Sigmoid colon (tissue), 4 donors: ENCODE data around the gene PLOD1.

ENCODE experiments used
- CTCF ChIP-seq, 4 experiments: fragments of 450-650 bp in 3 of 4; fragments of 200-600 bp in 1 of 4; IDR thresholded peaks; one replicate each; pipeline ENCODE4 v1.5.1; 2016 to 2019; ENCODE audit warnings: antibody characterized with exemption in 4 of 4, mild to moderate bottlenecking in 3 of 4, moderate library complexity in 2 of 4
- EP300 ChIP-seq, 4 donors: sonication (generic); formaldehyde crosslinking; IDR thresholded peaks; one replicate each; pipeline ENCODE4 v1.6.1; 2017; ENCODE audit warnings: antibody characterized with exemption in 4 of 4
- POLR2A ChIP-seq, 2 donors: fragments of 450-650 bp; IDR thresholded peaks; one replicate each; pipeline ENCODE4 v1.6.1; 2016; ENCODE audit warnings: antibody characterized with exemption in 2 of 2, mild to moderate bottlenecking in 2 of 2, moderate library complexity in 2 of 2
- POLR2AphosphoS5 ChIP-seq, 4 donors: sonication (generic); formaldehyde crosslinking; IDR thresholded peaks; one replicate each; pipeline ENCODE4 v1.6.1; 2017; ENCODE audit warnings: antibody characterized with exemption in 4 of 4

GRCh38 chr1:11977625-11978024 lies 43.1 kb downstream of the PLOD1 start:
- no peak for TF ChIP-seq POLR2A (IDR thresholded peaks at IDR 0.05)
- no peak for TF ChIP-seq CTCF (IDR thresholded peaks at IDR 0.05)
- no peak for TF ChIP-seq POLR2AphosphoS5 (IDR thresholded peaks at IDR 0.05)
- no peak for TF ChIP-seq EP300 (IDR thresholded peaks at IDR 0.05)
